Right lobe of liver (tissue), 6 donors: ENCODE measurements around the gene KRT7. TPM values are rescaled to one million over a fixed set of nuclear protein-coding genes. Genes with fewer than 3 reads are reported as not detected.

Experiments used
- ATAC-seq, 4 donors: fragments of 200-7000 bp; cut with Tn5 transposase; one replicate each; pipeline ENCODE4 v1.9.1; 2020; ENCODE audit warnings: mild to moderate bottlenecking in 4 of 4, moderate library complexity in 4 of 4
- DNase-seq, 3 donors: peaks; one replicate each; pipeline ENCODE4 v3.0.0-alpha.2; 2020
- H3K27ac ChIP-seq, 3 donors: fragments of 200-600 bp; one replicate each; pipeline ENCODE4 v1.8.0; 2022
- H3K27me3 ChIP-seq, 2 donors: fragments of 200-600 bp; one replicate each; pipeline ENCODE4 v1.8.0; 2022
- H3K36me3 ChIP-seq, 4 donors: fragments of 200-600 bp; sonication (generic) in 1 of 4; one replicate each; pipeline versions ENCODE4 v1.5.1 to v1.8.0; 2017 to 2022; ENCODE audit warnings: control low read depth in 1 of 4
- H3K4me1 ChIP-seq, 4 donors: fragments of 200-600 bp; sonication (generic) in 1 of 4; one replicate each; pipeline versions ENCODE4 v1.5.1 to v1.8.0; 2017 to 2022; ENCODE audit warnings: control low read depth in 1 of 4
- H3K4me3 ChIP-seq, 3 donors: fragments of 200-600 bp; one replicate each; pipeline ENCODE4 v1.8.0; 2022
- H3K9me3 ChIP-seq, 4 donors: fragments of 200-600 bp; sonication (generic) in 1 of 4; one replicate each; pipeline versions ENCODE4 v1.5.1 to v1.8.0; 2017 to 2022; ENCODE audit warnings: control low read depth in 1 of 4
- CTCF ChIP-seq, 4 donors: fragments of 200-600 bp in 3 of 4; fragments of 450-650 bp in 1 of 4; IDR thresholded peaks; one replicate each; pipeline versions ENCODE4 v1.5.1 to v1.8.0; 2016 to 2022; ENCODE audit warnings: antibody characterized with exemption in 4 of 4, mild to moderate bottlenecking in 2 of 4
- POLR2A ChIP-seq: fragments of 450-650 bp; IDR thresholded peaks from one replicate; pipeline ENCODE4 v1.6.1; 2017; ENCODE audit warnings: antibody characterized with exemption, mild to moderate bottlenecking
- WGBS: methylation state at CpG from one replicate; pipeline ENCODE4 v1.1.6; 2018; ENCODE audit warnings: low coverage, low lambda C conversion rate; ENCODE audit not compliant: insufficient coverage; ENCODE audit errors: missing lambda C conversion rate; 5-methylcytosine and 5-hydroxymethylcytosine counted together
- intact Hi-C, 2 donors: fragments of 100-400 bp; cut with DNase I; formaldehyde crosslinking; loops; one replicate each; pipeline versions ENCODE4 v1.11.2 to v1.14.1; 2022
- total RNA-seq, 6 experiments: library from RNA; depleted of rRNA in 2 of 6; stranded (reverse); fragments of >200 nt in 2 of 6; fragmentation: NEBNext Ultra II Directional in 3 of 6; extraction: Animal tissue kit (Norgen Biotek cat#: 25700) in 3 of 6; gene quantifications; one replicate each; pipeline versions ENCODE4 v1.1.0 to v1.2.4, GENCODE V29; 2016 to 2023
- donor health status: DM: no; HTN: yes; CAD: no.
- donor health status: DM: no; HTN: no; CAD: no.
- donor health status: DM: no; HTN: no; CAD: no.
- donor health status: DM: no; HTN: yes; CAD: no.
- donor health status: DM: no; HTN: yes; CAD: no.

Gene KRT7
- total RNA-seq, 6 experiments from 2014 or later = 3.4 to 19.2 (median 10.7) TPM

- no peak for DNase-seq
- 0% methylated on average over 1 of the region's 1 CpG for WGBS
- Histone ChIP-seq H3K4me3 (no peak overlapping the region), H3K4me1 (no peaks in the 10 kb centered on the region), H3K9me3 (no peaks in the 10 kb centered on the region), H3K27me3 (no peaks in the 10 kb centered on the region), H3K36me3 (no peaks in the 10 kb centered on the region), H3K27ac (no peak overlapping the region)
- TF ChIP-seq CTCF (IDR thresholded peaks at IDR 0.05) (no peak), POLR2A (no peak)
- intact Hi-C loops = no loop called here
- no peak for ATAC-seq
Measured at GRCh38 chr12:52216807-52217206, 16.2 kb upstream of the KRT7 start.

- TF ChIP-seq POLR2A (no peak), CTCF (IDR thresholded peaks at IDR 0.05) (no peak)
- H3K27me3 ChIP-seq = no peaks in the 10 kb centered on the region
- 28% methylated on average over 5 of the region's 5 CpGs for WGBS
- ATAC-seq (peak; percentile 42 to 76 (median 55)), DNase-seq (peak; percentile 62 to 71 (median 66))
- H3K27ac ChIP-seq = no peak overlapping the region
- no peaks in the 10 kb centered on the region for H3K9me3 ChIP-seq
- H3K4me1 ChIP-seq = no peaks in the 10 kb centered on the region
- no peak overlapping the region for H3K4me3 ChIP-seq
- intact Hi-C loops = no loop called here
- no peaks in the 10 kb centered on the region for H3K36me3 ChIP-seq
Measured at GRCh38 chr12:52217223-52217622, 15.8 kb upstream of the KRT7 start.

- no peak for DNase-seq
- TF ChIP-seq CTCF (IDR thresholded peaks at IDR 0.05) (no peak), POLR2A (no peak)
- H3K4me3 ChIP-seq = no peak overlapping the region
- H3K4me1 ChIP-seq = no peaks in the 10 kb centered on the region
- H3K36me3 ChIP-seq = no peaks in the 10 kb centered on the region
- H3K27me3 ChIP-seq = no peaks in the 10 kb centered on the region
- no peak for ATAC-seq
- H3K27ac ChIP-seq = no peak overlapping the region
- 70% methylated on average over 4 of the region's 4 CpGs for WGBS
- no peaks in the 10 kb centered on the region for H3K9me3 ChIP-seq
- intact Hi-C loops = no loop called here
Measured at GRCh38 chr12:52218001-52218400, 15.0 kb upstream of the KRT7 start.

- Histone ChIP-seq H3K4me1 (no peaks in the 10 kb centered on the region), H3K27ac (no peak overlapping the region), H3K27me3 (no peaks in the 10 kb centered on the region), H3K36me3 (no peaks in the 10 kb centered on the region), H3K9me3 (no peaks in the 10 kb centered on the region), H3K4me3 (no peak overlapping the region)
- TF ChIP-seq POLR2A (no peak), CTCF (IDR thresholded peaks at IDR 0.05) (no peak)
- no peak for ATAC-seq
- intact Hi-C loops = no loop called here
- DNase-seq = peak in 1 of 3 donors; percentile 17
- 63% methylated on average over 3 of the region's 3 CpGs for WGBS
Measured at GRCh38 chr12:52220477-52220876, 12.6 kb upstream of the KRT7 start.
